GM18511 (cell line): ENCODE measurements around the gene CSRP1.

Experiments used
- ATAC-seq: cut with Tn5 transposase; IDR thresholded peaks from one replicate; pipeline ENCODE4 v1.9.1; 2021; ENCODE audit warnings: mild to moderate bottlenecking, moderate library complexity; ENCODE audit not compliant: unreplicated experiment

CSRP1 gene

GRCh38 chr1:201513498-201514243, 6.7 kb upstream of the CSRP1 start:
- no peak for ATAC-seq

DNA sequence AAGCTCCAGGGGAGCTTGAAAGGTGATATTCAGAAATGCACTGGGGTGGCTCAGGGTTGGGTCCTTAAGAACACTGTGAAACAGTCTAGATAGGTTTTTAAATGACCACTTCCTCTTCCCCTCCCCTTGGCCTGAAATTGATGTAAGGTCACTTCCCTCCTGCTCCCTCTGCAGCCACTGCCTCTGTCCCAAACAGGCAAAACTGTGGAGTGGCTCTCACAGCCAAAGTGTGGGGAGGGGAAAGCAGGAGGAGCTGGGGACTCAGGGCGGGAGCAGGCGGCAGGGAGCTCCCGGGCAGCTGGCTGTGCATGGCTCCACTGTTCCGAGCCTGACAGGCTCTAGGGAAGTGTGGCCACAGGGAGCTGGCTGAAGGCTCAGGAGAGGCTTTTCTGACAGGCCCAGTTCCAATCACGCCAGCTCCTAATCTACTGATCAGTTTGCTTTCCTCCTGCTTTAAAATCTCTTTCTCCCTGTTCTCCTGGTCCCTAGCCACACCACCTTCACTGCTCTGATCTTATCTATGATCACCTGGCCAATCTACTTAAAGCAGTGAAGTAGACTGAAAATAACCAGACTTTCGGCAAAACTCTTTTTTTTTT, 5.1 kb upstream of the CSRP1 start:
- no peak for ATAC-seq

DNA sequence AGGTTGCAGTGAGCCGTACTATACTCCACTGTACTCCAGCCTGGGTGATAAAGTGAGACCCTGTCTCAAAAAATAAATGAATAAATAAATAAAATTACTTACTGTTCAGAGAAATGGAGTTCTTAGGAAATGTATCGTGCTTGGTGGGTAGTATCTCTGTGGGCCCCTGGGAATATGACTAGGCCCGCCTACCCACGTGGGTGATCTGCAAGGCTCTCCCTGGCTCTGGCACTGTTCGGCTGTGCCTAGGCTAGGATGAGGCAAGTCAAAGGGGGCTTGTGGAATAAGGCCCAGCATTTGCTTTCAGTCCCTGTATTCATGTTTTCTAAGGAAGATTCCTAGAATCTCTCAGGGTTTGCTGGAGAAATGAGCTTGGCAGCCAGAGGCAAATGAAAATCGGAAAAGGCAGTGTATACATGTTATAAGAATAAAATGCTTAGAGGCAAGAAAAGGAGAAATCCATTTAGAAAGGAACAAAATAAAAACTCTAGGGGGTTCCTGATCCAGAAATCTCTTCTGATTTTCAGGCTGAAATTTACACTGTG, 4.5 kb upstream of the CSRP1 start:
- ATAC-seq, result no peak

DNA sequence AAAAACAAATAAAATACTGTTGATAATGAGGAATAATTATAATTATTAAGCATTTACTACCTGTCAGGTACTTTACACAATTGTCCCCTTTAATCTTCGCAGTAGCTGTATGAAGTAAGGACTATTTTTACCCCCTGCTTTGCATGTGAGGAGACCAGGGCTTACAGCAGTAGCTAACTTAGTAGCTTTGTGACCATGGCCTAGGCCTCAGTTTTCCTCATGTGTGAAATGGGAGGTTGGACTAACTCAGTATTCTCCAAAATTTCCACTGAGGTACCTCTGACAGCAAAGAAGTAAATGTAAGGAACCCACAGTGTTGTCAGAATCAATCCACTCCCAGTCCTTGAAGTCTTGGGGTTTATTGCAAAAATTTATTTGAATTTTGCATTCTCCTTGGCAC, 3.8 kb upstream of the CSRP1 start:
- ATAC-seq, result no peak

- no peak for ATAC-seq
Measured at GRCh38 chr1:201509601-201510374, 2.9 kb upstream of the CSRP1 start.

DNA sequence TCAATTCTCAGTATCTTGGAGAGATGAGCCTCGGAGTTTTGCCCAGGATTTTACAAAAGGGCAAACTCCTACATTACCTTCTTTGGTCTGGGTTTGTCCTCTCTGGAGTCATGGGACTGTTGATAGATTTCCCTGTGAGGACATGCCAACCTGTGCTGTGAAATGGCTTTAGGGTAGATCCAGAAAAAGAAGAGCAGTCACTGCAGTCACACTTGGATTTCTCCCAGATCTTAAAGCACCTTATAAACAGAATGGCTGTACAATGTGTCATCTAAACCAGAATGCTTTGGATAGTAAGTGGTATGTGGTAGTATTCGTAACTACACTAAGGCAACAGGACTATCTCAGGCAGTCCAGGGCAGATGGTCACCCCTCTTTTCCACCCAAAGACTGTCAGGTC, 1.9 kb upstream of the CSRP1 start:
- ATAC-seq, result no peak

GRCh38 chr1:201507360-201507675, 395 bp upstream of the CSRP1 start:
- ATAC-seq, result peak; percentile 20

GRCh38 chr1:201506092-201506491, 831 bp downstream of the CSRP1 start:
- ATAC-seq, result no peak

- ATAC-seq, result no peak
Measured at GRCh38 chr1:201505503-201505890, 1.4 kb downstream of the CSRP1 start.

GRCh38 chr1:201504799-201505502, 2.0 kb downstream of the CSRP1 start:
- ATAC-seq, result no peak

- no peak for ATAC-seq
Measured at GRCh38 chr1:201504179-201504631, 2.7 kb downstream of the CSRP1 start.

DNA sequence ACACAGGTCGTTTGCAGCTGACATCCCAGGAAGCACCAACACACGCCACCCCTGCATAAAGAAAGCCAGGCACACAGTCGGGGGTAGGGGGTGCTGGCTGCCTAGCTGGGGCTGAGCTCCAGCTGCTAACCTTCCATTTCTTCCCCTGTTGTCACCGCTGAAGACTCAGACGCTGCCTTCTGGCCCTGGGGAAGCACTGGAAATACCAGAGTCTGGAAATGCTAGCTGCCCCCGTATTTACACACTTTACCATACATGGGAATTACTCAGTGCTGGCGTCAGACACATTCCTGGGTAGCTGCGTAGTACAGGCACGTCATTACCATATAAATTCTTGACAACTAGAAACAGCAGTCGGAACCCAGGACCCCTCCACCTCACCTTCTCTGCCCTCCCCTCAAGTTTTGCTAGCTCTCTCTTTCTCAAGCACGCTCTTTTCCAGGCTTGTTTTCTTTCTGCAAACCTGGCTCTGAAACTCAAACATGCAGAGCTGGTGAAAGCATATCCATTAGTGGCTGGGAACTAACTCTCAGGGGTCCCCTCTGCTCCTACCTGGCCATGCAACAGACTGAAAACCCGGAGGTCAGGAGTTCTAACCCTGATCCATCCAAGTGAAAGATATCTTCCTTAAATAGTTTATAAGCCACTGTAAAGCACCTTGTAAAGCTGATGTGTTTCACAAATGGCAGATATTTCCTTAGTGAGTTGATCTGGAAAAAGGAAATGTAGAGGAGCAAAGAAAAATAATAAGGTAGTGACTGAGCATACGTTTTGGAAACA, 3.3 kb downstream of the CSRP1 start:
- ATAC-seq, result no peak

GRCh38 chr1:201502511-201502857, 4.4 kb downstream of the CSRP1 start:
- ATAC-seq, result no peak

GRCh38 chr1:201501812-201502510, 5.0 kb downstream of the CSRP1 start:
- no peak for ATAC-seq

DNA sequence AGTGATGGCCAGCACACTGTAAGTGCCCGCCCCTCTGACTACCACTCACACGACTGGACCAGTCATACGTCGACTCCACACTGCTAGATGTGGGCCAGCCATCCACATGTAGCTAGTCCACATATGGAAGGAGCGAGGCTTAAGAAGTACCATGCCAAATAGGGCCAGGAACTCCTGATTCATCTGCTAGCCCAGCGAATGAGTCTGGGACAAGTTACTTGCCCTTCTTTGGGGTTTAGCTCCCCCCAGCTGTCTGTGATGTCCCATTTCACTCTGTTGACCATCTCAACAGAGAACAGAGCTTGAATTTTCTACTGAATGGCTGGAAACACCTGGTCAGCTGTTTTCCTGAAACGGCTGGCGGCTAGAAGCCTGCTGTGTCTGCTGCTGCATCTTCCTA, 5.8 kb downstream of the CSRP1 start:
- no peak for ATAC-seq

DNA sequence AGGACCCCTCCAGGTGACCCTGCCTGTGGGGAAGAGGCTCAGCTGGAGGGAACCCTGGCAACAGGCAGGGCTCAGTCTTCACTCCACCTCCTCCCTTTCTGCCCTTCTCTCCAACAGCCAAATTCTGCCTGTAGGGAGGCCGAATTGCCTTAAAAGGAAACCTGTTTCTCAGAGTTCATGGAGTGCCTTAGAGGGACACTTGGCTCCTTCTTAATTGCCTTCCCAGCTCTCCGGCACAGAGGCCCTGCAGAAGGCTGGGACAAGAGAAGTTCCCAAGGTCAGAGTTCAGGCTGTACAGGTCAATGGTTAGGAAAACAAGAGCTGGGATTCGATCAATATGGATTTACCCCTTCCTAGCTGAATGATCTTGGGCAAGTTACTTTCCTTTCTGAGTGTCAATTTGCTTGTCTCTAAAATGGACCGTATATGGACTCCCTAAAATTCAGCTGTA, 6.2 kb downstream of the CSRP1 start:
- no peak for ATAC-seq

- no peak for ATAC-seq
Measured at GRCh38 chr1:201499795-201500669, 6.9 kb downstream of the CSRP1 start.

DNA sequence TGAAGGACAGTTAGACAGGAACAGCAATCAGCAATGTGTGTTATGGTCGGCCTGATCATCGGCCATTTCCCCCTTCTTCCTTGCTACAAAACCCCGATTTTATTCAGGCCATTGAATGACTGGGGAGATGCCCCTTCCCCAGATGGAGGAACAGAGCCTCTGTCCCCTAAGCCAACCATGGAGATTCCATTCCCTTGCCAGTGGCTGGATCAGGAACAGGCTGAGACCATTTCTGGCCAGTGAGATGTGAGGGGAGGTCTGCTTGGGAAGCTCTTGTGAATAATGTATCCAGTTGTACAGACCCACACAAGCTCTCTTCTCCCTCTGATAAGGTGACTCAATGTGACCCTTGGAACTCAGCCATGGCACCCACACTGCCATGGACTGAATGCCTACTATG, 7.7 kb downstream of the CSRP1 start:
- ATAC-seq, result no peak

DNA sequence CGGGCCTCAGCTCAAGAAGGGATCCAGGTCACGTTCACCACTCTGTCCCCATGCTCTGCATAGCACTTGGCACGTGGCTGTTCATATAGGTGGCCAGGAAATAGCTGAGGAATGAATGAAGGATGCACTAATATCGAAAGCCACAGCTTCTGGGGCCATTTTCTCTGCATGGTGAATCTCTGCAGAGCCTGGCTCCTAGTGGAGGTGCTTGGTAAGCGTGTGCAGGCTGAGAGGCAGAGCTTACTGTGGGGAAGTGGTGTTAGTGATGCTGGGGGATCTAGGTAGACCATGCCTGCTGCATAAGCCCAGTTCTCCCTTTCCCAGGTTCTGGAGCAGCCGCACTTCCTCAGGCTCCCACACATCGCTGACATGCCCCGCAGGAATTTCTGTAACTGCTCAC, 8.3 kb downstream of the CSRP1 start:
- ATAC-seq, result no peak
